Breast epithelium (tissue), 4 donors: ENCODE data around the gene SUPT6H. TPM values are rescaled to one million over a fixed set of nuclear protein-coding genes. Genes with fewer than 3 reads are reported as not detected.

Experiments
- DNase-seq, 2 donors: peaks; one replicate each; pipeline ENCODE4 v3.0.0-alpha.2; 2019; ENCODE audit warnings: low spot score in 2 of 2
- H3K27ac ChIP-seq, 2 donors: fragments of 200-600 bp; sonication (generic) in 1 of 2; one replicate each; pipeline ENCODE4 v1.5.1; 2016 to 2019; ENCODE audit warnings: mild to moderate bottlenecking in 1 of 2
- H3K27me3 ChIP-seq, 2 donors: fragments of 200-600 bp; sonication (generic) in 1 of 2; one replicate each; pipeline versions ENCODE4 v1.5.1 to v1.6.0; 2017 to 2019; ENCODE audit warnings: control low read depth in 1 of 2, mild to moderate bottlenecking in 1 of 2
- H3K36me3 ChIP-seq: fragments of 200-600 bp; one replicate; pipeline ENCODE4 v1.5.1; 2019
- H3K4me1 ChIP-seq, 2 donors: fragments of 200-600 bp; sonication (generic); one replicate each; pipeline ENCODE4 v1.5.1; 2016 to 2019; ENCODE audit warnings: control low read depth in 1 of 2
- H3K4me3 ChIP-seq, 3 donors: fragments of 200-600 bp; sonication (generic); 1 replicate in 2 of 3; 2 replicates in 1 of 3; pipeline ENCODE4 v1.5.1; 2016 to 2019; ENCODE audit warnings: mild to moderate bottlenecking in 3 of 3, moderate library complexity in 2 of 3
- H3K9me3 ChIP-seq, 2 donors: fragments of 200-600 bp; sonication (generic) in 1 of 2; one replicate each; pipeline ENCODE4 v1.5.1; 2016 to 2019; ENCODE audit warnings: control low read depth in 1 of 2
- CTCF ChIP-seq, 3 donors: fragments of 450-650 bp; IDR thresholded peaks; one replicate each; pipeline ENCODE4 v1.5.1; 2016 to 2017; ENCODE audit warnings: antibody characterized with exemption in 3 of 3, mild to moderate bottlenecking in 3 of 3, moderate library complexity in 3 of 3
- POLR2A ChIP-seq: fragments of 450-650 bp; IDR thresholded peaks from one replicate; pipeline ENCODE4 v1.6.1; 2016; ENCODE audit warnings: antibody characterized with exemption, mild to moderate bottlenecking, moderate library complexity
- POLR2AphosphoS5 ChIP-seq, 3 donors: sonication (generic); formaldehyde crosslinking; IDR thresholded peaks; one replicate each; pipeline ENCODE4 v1.6.1; 2017; ENCODE audit warnings: antibody characterized with exemption in 3 of 3
- intact Hi-C: fragments of 100-400 bp; cut with DNase I; formaldehyde crosslinking; loops from one replicate; pipeline ENCODE4 v1.15.1; 2023; ENCODE audit warnings: low total_unique reads
- total RNA-seq, 3 donors: library from RNA; depleted of rRNA; stranded (reverse); fragments of >200 nt; gene quantifications; one replicate each; pipeline ENCODE4 v1.1.0, GENCODE V29; 2016

The SUPT6H gene
- total RNA-seq, 3 donors from 2014 or later = 62.6 to 69.9 (median 66.7) TPM

GRCh38 chr17:28711723-28712031 lies 49.7 kb downstream of the SUPT6H start, which contains the start of gene PROCA1:
TSS of gene PROCA1 (minus strand) at chr17:28711888. CDS start at chr17:28711660, 228 bp downstream.
- DNase-seq = no peak
- Histone ChIP-seq H3K4me1 (peaks cover 0 to 8% of the 10 kb centered on the region in 2 donors), H3K27ac (peak within 1 kb of the TSS; percentile 90 to 93), H3K9me3 (no peaks in the 10 kb centered on the region), H3K4me3 (peak within 1 kb of the TSS; percentile 61 to 77 (median 76)), H3K36me3 (no peaks in the 10 kb centered on the region), H3K27me3 (no peaks in the 10 kb centered on the region)
- intact Hi-C loops = no loop called here
- no peak for TF ChIP-seq CTCF (IDR thresholded peaks at IDR 0.05)
- TF ChIP-seq POLR2A = no peak
- TF ChIP-seq POLR2AphosphoS5 (IDR thresholded peaks at IDR 0.05) = no peak

GRCh38 chr17:28712032-28712704 lies 50.2 kb downstream of the SUPT6H start:
- H3K4me3 ChIP-seq = peak overlapping the region; percentile 61 to 77 (median 76)
- no peaks in the 10 kb centered on the region for H3K36me3 ChIP-seq
- H3K27me3 ChIP-seq = no peaks in the 10 kb centered on the region
- peak overlapping the region; percentile 90 to 93 for H3K27ac ChIP-seq
- no peaks in the 10 kb centered on the region for H3K9me3 ChIP-seq
- intact Hi-C loops = no loop called here
- peaks cover 0 to 10% of the 10 kb centered on the region in 2 donors for H3K4me1 ChIP-seq
- TF ChIP-seq POLR2A = no peak
- no peak for TF ChIP-seq CTCF (IDR thresholded peaks at IDR 0.05)
- TF ChIP-seq POLR2AphosphoS5 (IDR thresholded peaks at IDR 0.05) = no peak
- no peak for DNase-seq

- Histone ChIP-seq H3K4me1 (peaks cover 0 to 10% of the 10 kb centered on the region in 2 donors), H3K36me3 (no peaks in the 10 kb centered on the region), H3K9me3 (no peaks in the 10 kb centered on the region), H3K27ac (no peak overlapping the region), H3K27me3 (no peaks in the 10 kb centered on the region), H3K4me3 (no peak overlapping the region)
- TF ChIP-seq POLR2A (no peak), CTCF (IDR thresholded peaks at IDR 0.05) (no peak), POLR2AphosphoS5 (IDR thresholded peaks at IDR 0.05) (no peak)
- intact Hi-C loops = no loop called here
- DNase-seq = no peak
Observed at GRCh38 chr17:28712705-28713415, 50.9 kb downstream of the SUPT6H start.

GRCh38 chr17:28714281-28714680 lies 52.3 kb downstream of the SUPT6H start:
- DNase-seq = no peak

More at GRCh38 chr17:28714281-28714680, 52.3 kb downstream of the SUPT6H start:
- Histone ChIP-seq H3K27me3 (no peaks in the 10 kb centered on the region), H3K4me1 (peaks cover 0 to 16% of the 10 kb centered on the region in 2 donors), H3K9me3 (no peaks in the 10 kb centered on the region), H3K36me3 (no peaks in the 10 kb centered on the region), H3K27ac (no peak overlapping the region), H3K4me3 (no peak overlapping the region)
- no peak for TF ChIP-seq POLR2A
- TF ChIP-seq POLR2AphosphoS5 (IDR thresholded peaks at IDR 0.05) = no peak
- TF ChIP-seq CTCF (IDR thresholded peaks at IDR 0.05) = no peak
- intact Hi-C loops = no loop called here
